Peyer's patch (tissue), 4 donors: ENCODE measurements around the gene XYLB. TPM values are rescaled to one million over a fixed set of nuclear protein-coding genes. Genes with fewer than 3 reads are reported as not detected.

Experiments used
- DNase-seq, 3 donors: peaks; one replicate each; pipeline ENCODE4 v3.0.0-alpha.2; 2017 to 2019
- H3K27ac ChIP-seq, 4 donors: fragments of 200-600 bp; sonication (generic); one replicate each; pipeline ENCODE4 v1.5.1; 2016 to 2019
- H3K27me3 ChIP-seq, 2 donors: fragments of 200-600 bp; sonication (generic); one replicate each; pipeline ENCODE4 v1.5.1; 2019
- H3K36me3 ChIP-seq, 3 donors: fragments of 200-600 bp; sonication (generic); one replicate each; pipeline ENCODE4 v1.5.1; 2016 to 2019
- H3K4me1 ChIP-seq, 4 donors: fragments of 200-600 bp; sonication (generic); one replicate each; pipeline ENCODE4 v1.5.1; 2016 to 2019
- H3K4me3 ChIP-seq, 4 donors: fragments of 200-600 bp; sonication (generic); 1 replicate in 3 of 4; 2 replicates in 1 of 4; pipeline ENCODE4 v1.5.1; 2016 to 2019; ENCODE audit warnings: mild to moderate bottlenecking in 1 of 4
- H3K9me3 ChIP-seq, 4 donors: fragments of 200-600 bp; sonication (generic); one replicate each; pipeline ENCODE4 v1.5.1; 2016 to 2019; ENCODE audit warnings: mild to moderate bottlenecking in 1 of 4
- POLR2A ChIP-seq, 2 donors: fragments of 450-650 bp; IDR thresholded peaks; one replicate each; pipeline ENCODE4 v1.5.1; 2017; ENCODE audit warnings: antibody characterized with exemption in 2 of 2, mild to moderate bottlenecking in 2 of 2, moderate library complexity in 2 of 2
- total RNA-seq, 4 donors: library from RNA; depleted of rRNA; stranded (reverse); fragments of >200 nt; gene quantifications; one replicate each; pipeline ENCODE4 v1.1.0, GENCODE V29; 2016
- TF ChIP-seq, protein P1 (sequence below), 6 experiments: fragments of 450-650 bp in 4 of 6; fragments of 200-600 bp in 2 of 6; sonication (generic) in 1 of 6; IDR thresholded peaks; one replicate each; pipeline ENCODE4 v1.5.1; 2017 to 2019; ENCODE audit warnings: antibody characterized with exemption in 6 of 6, mild to moderate bottlenecking in 3 of 6, moderate library complexity in 1 of 6

XYLB gene
- total RNA-seq, 4 donors from 2014 or later, result 7.4 to 39.6 (median 18.2) TPM

DNA sequence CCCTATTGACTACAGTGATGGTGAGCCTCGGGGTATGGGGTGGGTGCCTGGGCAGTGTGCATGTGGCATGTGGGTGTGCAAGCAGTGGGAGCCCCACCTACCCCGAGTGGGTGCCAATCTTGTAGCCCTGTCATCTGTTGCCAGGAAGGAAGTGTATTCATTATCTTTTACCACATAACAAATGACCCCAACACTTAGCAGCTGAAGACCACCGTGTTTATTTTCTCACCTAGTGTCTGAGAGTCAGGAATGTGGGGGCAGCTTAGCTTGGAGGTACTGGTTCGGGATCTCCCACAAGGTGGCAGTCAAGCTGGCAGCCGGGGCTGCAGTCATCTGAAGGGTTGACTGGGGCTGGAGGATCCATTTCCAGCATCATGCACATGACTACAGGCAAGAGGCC is 21.7 kb downstream of the XYLB start:
- Histone ChIP-seq H3K27ac (no peak overlapping the region), H3K27me3 (no peaks in the 10 kb centered on the region), H3K9me3 (no peaks in the 10 kb centered on the region), H3K4me3 (no peak overlapping the region), H3K36me3 (peaks cover 0 to 59% (median 0%) of the 10 kb centered on the region in 3 donors), H3K4me1 (no peaks in the 10 kb centered on the region)
- DNase-seq, result no peak
- no peak for TF ChIP-seq POLR2A (IDR thresholded peaks at IDR 0.05)
- TF ChIP-seq, protein P1, sequence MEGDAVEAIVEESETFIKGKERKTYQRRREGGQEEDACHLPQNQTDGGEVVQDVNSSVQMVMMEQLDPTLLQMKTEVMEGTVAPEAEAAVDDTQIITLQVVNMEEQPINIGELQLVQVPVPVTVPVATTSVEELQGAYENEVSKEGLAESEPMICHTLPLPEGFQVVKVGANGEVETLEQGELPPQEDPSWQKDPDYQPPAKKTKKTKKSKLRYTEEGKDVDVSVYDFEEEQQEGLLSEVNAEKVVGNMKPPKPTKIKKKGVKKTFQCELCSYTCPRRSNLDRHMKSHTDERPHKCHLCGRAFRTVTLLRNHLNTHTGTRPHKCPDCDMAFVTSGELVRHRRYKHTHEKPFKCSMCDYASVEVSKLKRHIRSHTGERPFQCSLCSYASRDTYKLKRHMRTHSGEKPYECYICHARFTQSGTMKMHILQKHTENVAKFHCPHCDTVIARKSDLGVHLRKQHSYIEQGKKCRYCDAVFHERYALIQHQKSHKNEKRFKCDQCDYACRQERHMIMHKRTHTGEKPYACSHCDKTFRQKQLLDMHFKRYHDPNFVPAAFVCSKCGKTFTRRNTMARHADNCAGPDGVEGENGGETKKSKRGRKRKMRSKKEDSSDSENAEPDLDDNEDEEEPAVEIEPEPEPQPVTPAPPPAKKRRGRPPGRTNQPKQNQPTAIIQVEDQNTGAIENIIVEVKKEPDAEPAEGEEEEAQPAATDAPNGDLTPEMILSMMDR (IDR thresholded peaks at IDR 0.05), result no peak

DNA sequence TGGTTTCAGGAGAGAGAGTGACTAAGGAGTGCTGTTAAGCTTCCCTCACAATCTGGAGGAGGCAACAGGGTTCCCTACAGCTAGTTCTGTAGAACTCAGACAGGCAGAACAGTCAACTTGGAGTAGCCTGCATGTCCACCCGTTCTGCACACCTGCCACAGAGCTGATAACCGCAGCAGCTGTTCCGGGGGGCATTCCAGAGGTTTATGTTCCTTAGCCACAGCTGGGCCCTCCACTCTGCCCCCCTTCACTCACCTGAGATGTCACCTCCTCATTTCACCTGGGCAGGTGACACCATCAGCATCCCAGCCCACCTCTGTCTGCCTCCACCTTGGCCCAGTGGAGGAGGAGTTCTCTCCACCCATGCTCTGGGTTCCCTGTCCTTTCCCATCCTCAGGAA is 22.6 kb downstream of the XYLB start:
- no peaks in the 10 kb centered on the region for H3K9me3 ChIP-seq
- TF ChIP-seq, protein P1 (IDR thresholded peaks at IDR 0.05), result no peak
- TF ChIP-seq POLR2A (IDR thresholded peaks at IDR 0.05), result no peak
- no peaks in the 10 kb centered on the region for H3K27me3 ChIP-seq
- no peak overlapping the region for H3K4me3 ChIP-seq
- no peak overlapping the region for H3K27ac ChIP-seq
- H3K4me1 ChIP-seq, result no peaks in the 10 kb centered on the region
- peaks cover 0 to 68% (median 0%) of the 10 kb centered on the region in 3 donors for H3K36me3 ChIP-seq
- no peak for DNase-seq

DNA sequence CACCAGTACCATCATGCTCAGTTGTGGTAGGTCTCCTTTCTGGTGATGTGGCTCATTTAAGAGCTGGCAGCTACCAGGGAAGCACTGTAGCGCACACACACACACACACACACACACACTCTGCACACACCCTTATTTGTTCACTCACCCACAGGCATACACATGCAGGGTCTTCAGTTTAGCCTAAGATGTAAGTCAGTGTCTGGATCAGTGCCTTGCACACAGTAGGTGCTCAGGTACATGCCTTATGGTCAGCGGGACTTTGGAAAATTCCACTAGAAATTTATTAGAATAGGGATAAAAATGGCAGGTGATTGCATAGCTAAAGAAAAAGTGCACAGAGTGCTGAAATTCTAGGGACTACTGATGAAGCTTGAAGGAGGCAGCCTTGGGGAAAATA is 23.6 kb downstream of the XYLB start:
- TF ChIP-seq, protein P1 (IDR thresholded peaks at IDR 0.05), result no peak
- no peak for TF ChIP-seq POLR2A (IDR thresholded peaks at IDR 0.05)
- peaks cover 0 to 74% (median 0%) of the 10 kb centered on the region in 3 donors for H3K36me3 ChIP-seq

DNA sequence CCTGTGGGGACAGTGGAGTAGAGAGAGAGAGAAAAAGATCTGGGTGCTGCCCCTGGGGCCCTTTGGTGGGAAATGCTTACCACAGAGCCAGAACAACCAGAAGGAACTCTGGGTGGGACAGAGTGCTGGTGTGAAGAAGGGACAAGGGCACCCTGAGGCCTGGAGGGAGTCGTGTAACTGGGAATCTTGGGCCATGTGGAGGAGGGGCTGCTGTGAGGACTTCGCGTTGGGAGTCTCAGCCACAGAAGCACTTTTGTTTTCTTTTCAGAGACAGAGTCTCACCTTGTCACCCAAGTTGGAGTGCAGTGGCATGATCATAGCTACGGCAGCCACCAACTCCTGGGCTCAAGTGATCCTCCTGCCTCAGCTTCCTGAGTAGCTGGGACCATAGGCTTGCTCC is 24.3 kb downstream of the XYLB start:
- TF ChIP-seq POLR2A (IDR thresholded peaks at IDR 0.05), result no peak
- TF ChIP-seq, protein P1 (IDR thresholded peaks at IDR 0.05), result no peak
- DNase-seq, result no peak
- H3K27ac ChIP-seq, result no peak overlapping the region
- H3K4me3 ChIP-seq, result no peak overlapping the region
- no peaks in the 10 kb centered on the region for H3K27me3 ChIP-seq
- peaks cover 0 to 69% (median 0%) of the 10 kb centered on the region in 3 donors for H3K36me3 ChIP-seq
- no peaks in the 10 kb centered on the region for H3K9me3 ChIP-seq
- no peaks in the 10 kb centered on the region for H3K4me1 ChIP-seq

More for the DNA sequence above, 23.6 kb downstream of the XYLB start:
- H3K9me3 ChIP-seq, result no peaks in the 10 kb centered on the region
- H3K27ac ChIP-seq, result no peak overlapping the region
- DNase-seq, result no peak
- no peak overlapping the region for H3K4me3 ChIP-seq
- no peaks in the 10 kb centered on the region for H3K4me1 ChIP-seq
- no peaks in the 10 kb centered on the region for H3K27me3 ChIP-seq

DNA sequence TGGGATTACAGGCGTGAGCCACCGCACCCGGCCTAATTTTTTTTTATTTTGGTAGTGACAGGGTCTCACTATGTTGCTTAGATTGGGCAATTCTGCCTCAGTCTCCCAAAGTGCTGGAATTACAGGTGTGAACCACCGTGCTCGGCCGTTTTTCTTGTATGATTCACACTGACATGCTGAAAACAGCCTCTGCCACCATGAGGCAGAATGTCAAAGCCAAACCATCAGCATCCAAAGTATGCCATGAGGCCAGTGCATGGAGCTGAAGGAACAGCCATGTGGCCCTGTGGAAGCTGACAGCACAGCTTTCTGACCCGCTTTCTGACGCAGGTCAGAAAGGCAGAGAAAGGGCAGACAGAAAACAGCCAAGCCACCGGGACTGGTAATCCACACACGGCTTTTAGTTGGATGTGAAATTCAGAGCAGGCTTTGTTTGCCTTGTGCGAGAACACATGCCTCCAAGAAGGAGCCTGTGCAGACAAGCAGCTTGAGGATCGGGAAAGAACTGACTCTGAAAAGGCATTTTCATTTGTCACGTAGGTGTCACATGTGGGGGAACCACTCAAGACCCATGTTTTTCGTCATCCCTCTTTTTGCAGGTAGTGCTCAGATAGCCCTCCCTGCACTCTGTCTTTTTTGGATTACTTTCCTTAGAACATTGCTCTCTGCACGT is 25.1 kb downstream of the XYLB start:
- Histone ChIP-seq H3K36me3 (peaks cover 0 to 70% (median 0%) of the 10 kb centered on the region in 3 donors), H3K27ac (no peak overlapping the region), H3K4me3 (no peak overlapping the region), H3K4me1 (no peaks in the 10 kb centered on the region), H3K9me3 (no peaks in the 10 kb centered on the region), H3K27me3 (no peaks in the 10 kb centered on the region)
- no peak for DNase-seq
- no peak for TF ChIP-seq POLR2A (IDR thresholded peaks at IDR 0.05)
- TF ChIP-seq, protein P1 (IDR thresholded peaks at IDR 0.05), result no peak
